ENCODE data around the gene ADAMTSL1. TPM values are rescaled to one million over a fixed set of nuclear protein-coding genes. Genes with fewer than 3 reads are reported as not detected.

ADAMTSL1 gene
- total RNA-seq, 4 donors from 2014 or later, result 2.8 to 26.4 (median 9.4) TPM

GRCh38 chr9:18849890-18850677 lies 376.1 kb downstream of the ADAMTSL1 start:
- no peak overlapping the region for H3K27ac ChIP-seq
- no peaks in the 10 kb centered on the region for H3K9me3 ChIP-seq
- H3K4me3 ChIP-seq, result no peak overlapping the region
- no peaks in the 10 kb centered on the region for H3K27me3 ChIP-seq
- no peaks in the 10 kb centered on the region for H3K4me1 ChIP-seq
- no peak for DNase-seq
- TF ChIP-seq, protein P1, sequence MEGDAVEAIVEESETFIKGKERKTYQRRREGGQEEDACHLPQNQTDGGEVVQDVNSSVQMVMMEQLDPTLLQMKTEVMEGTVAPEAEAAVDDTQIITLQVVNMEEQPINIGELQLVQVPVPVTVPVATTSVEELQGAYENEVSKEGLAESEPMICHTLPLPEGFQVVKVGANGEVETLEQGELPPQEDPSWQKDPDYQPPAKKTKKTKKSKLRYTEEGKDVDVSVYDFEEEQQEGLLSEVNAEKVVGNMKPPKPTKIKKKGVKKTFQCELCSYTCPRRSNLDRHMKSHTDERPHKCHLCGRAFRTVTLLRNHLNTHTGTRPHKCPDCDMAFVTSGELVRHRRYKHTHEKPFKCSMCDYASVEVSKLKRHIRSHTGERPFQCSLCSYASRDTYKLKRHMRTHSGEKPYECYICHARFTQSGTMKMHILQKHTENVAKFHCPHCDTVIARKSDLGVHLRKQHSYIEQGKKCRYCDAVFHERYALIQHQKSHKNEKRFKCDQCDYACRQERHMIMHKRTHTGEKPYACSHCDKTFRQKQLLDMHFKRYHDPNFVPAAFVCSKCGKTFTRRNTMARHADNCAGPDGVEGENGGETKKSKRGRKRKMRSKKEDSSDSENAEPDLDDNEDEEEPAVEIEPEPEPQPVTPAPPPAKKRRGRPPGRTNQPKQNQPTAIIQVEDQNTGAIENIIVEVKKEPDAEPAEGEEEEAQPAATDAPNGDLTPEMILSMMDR (IDR thresholded peaks at IDR 0.05), result no peak
- no peak for TF ChIP-seq POLR2A (IDR thresholded peaks at IDR 0.05)
- H3K36me3 ChIP-seq, result no peaks in the 10 kb centered on the region

- no peak for TF ChIP-seq POLR2A (IDR thresholded peaks at IDR 0.05)
- Histone ChIP-seq H3K27ac (no peak overlapping the region), H3K36me3 (no peaks in the 10 kb centered on the region), H3K4me3 (no peak overlapping the region), H3K4me1 (no peaks in the 10 kb centered on the region), H3K27me3 (no peaks in the 10 kb centered on the region), H3K9me3 (no peaks in the 10 kb centered on the region)
- DNase-seq, result no peak
These were observed 377.3 kb downstream of the ADAMTSL1 start for GRCh38 chr9:18851069-18851795.

DNA sequence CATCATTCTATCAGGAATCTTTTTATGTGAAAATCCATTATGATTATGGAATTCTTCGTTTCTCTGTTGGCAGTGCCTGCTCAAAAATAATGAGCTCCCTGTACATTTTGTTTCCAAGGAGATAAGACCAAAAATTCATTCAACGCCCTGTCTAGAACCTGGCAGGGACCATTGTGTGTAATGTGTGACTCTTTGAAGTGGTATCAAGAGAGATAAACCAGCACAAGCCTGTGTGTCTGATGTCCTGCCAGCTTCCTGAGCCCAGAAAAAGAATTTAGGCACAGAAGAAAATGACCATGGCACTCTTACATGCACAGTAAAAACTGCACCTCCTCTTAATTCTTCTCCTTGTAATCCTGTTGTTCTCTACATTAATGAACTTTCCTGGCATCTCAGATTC lies 381.7 kb downstream of the ADAMTSL1 start:
- DNase-seq, result no peak

GRCh38 chr9:18857334-18857733 lies 383.4 kb downstream of the ADAMTSL1 start:
- Histone ChIP-seq H3K4me3 (no peak overlapping the region), H3K27me3 (no peaks in the 10 kb centered on the region), H3K4me1 (no peaks in the 10 kb centered on the region), H3K36me3 (no peaks in the 10 kb centered on the region), H3K27ac (no peak overlapping the region), H3K9me3 (no peaks in the 10 kb centered on the region)
- DNase-seq, result no peak
- TF ChIP-seq, protein P1 (IDR thresholded peaks at IDR 0.05), result no peak
- no peak for TF ChIP-seq POLR2A (IDR thresholded peaks at IDR 0.05)

More for the DNA sequence above, 381.7 kb downstream of the ADAMTSL1 start:
- Histone ChIP-seq H3K9me3 (no peaks in the 10 kb centered on the region), H3K4me3 (no peak overlapping the region), H3K27me3 (no peaks in the 10 kb centered on the region), H3K36me3 (no peaks in the 10 kb centered on the region), H3K27ac (no peak overlapping the region), H3K4me1 (no peaks in the 10 kb centered on the region)
- TF ChIP-seq, protein P1 (IDR thresholded peaks at IDR 0.05), result no peak
- TF ChIP-seq POLR2A (IDR thresholded peaks at IDR 0.05), result no peak

- TF ChIP-seq POLR2A (IDR thresholded peaks at IDR 0.05), result no peak
- TF ChIP-seq, protein P1 (IDR thresholded peaks at IDR 0.05), result no peak
- DNase-seq, result no peak
- Histone ChIP-seq H3K36me3 (no peaks in the 10 kb centered on the region), H3K9me3 (no peaks in the 10 kb centered on the region), H3K4me3 (no peak overlapping the region), H3K27me3 (no peaks in the 10 kb centered on the region), H3K27ac (no peak overlapping the region), H3K4me1 (no peaks in the 10 kb centered on the region)
These were observed 383.8 kb downstream of the ADAMTSL1 start for GRCh38 chr9:18857769-18858168.
